SIG-M5 treated with dmso at 0.1 percent for 504 hours (cell line): ENCODE data around the gene SERTAD1.
"Not testable (repeated sequence)": the region's sequence is repeated elsewhere in the genome, so short reads cannot be mapped to it uniquely, and the experiment has no call there.

ENCODE experiments used
- DNase-seq: peaks from one replicate; lab custom pipeline; 2025; ENCODE audit not compliant: unreplicated experiment; lab: John Stamatoyannopoulos, UW

Gene SERTAD1

GRCh38 chr19:40425450-40426287, at the start of gene SERTAD1:
Gene SERTAD1 (minus strand): TSS chr19:40425992. CDS start chr19:40423546, 2,446 bp downstream.
- DNase-seq, result peak; percentile 98

GRCh38 chr19:40474737-40475136, 48.9 kb upstream of the SERTAD1 start:
- DNase-seq, result no peak

- no peak for DNase-seq
Measured at GRCh38 chr19:40472516-40472915, 46.7 kb upstream of the SERTAD1 start.

- no peak for DNase-seq
Measured at GRCh38 chr19:40471111-40471510, 45.3 kb upstream of the SERTAD1 start.

GRCh38 chr19:40469011-40469410, 43.2 kb upstream of the SERTAD1 start:
- peak; percentile 6 for DNase-seq

GRCh38 chr19:40466985-40467734, 41.4 kb upstream of the SERTAD1 start, which contains the start of gene SPTBN4:
Gene SPTBN4 (plus strand): TSS chr19:40467001. CDS start chr19:40472622, 5,621 bp downstream.
- DNase-seq, result no peak

- DNase-seq, result no peak
Measured at GRCh38 chr19:40466219-40466984, 40.6 kb upstream of the SERTAD1 start.

- peak; percentile 95 for DNase-seq
Measured at GRCh38 chr19:40465557-40466218, 39.9 kb upstream of the SERTAD1 start, which contains the start of gene BLVRB. Gene BLVRB (minus strand): TSS chr19:40465745. CDS start chr19:40465688, 57 bp downstream.

- DNase-seq, result peak; percentile 93
Measured at GRCh38 chr19:40465025-40465556, 39.3 kb upstream of the SERTAD1 start.

GRCh38 chr19:40464059-40465024, 38.5 kb upstream of the SERTAD1 start:
- DNase-seq, result peak; percentile 72

- DNase-seq, result not testable (repeated sequence)
Measured at GRCh38 chr19:40463587-40464037, 37.8 kb upstream of the SERTAD1 start.

- peak; percentile 87 for DNase-seq
Measured at GRCh38 chr19:40461669-40462221, 36.0 kb upstream of the SERTAD1 start.

- DNase-seq, result no peak
Measured at GRCh38 chr19:40460185-40460584, 34.4 kb upstream of the SERTAD1 start.

GRCh38 chr19:40458597-40458974, 32.8 kb upstream of the SERTAD1 start:
- DNase-seq, result no peak

- no peak for DNase-seq
Measured at GRCh38 chr19:40457953-40458596, 32.3 kb upstream of the SERTAD1 start.

- DNase-seq, result no peak
Measured at GRCh38 chr19:40457048-40457447, 31.3 kb upstream of the SERTAD1 start.

GRCh38 chr19:40453943-40454342, 28.2 kb upstream of the SERTAD1 start:
- DNase-seq, result not testable (repeated sequence)

- no peak for DNase-seq
Measured at GRCh38 chr19:40453151-40453735, 27.5 kb upstream of the SERTAD1 start.
